ENCODE data around the gene SGCG. TPM values are rescaled to one million over a fixed set of nuclear protein-coding genes. Genes with fewer than 3 reads are reported as not detected.

Gene SGCG
- total RNA-seq, 1 experiment from 2014 or later = not detected

DNA sequence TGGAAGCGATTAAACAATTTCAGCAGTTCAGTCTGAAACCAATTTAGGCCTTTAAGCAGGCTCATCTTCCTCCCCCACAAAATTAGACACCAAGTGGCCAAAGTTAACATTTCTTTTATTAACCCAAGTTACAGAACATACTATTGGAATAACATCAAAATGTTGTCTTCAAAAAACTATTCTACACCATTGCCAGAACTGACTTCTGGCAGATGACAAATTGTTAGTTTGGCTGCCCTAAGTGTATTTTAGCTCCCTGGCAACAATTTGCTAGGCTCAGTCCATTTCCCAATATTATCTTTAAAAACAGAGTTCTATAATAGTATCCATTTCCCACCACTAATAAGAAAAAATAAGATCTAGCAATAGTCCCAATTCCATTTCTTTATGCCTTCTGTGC lies 107.8 kb downstream of the SGCG start:
- H2AFZ ChIP-seq (ENCODE audit: low read length) = no peak overlapping the region
- H4K20me1 ChIP-seq (ENCODE audit: control insufficient read depth, insufficient read depth, insufficient read length) = no peaks in the 10 kb centered on the region
- no peak overlapping the region for H2BK5ac ChIP-seq (ENCODE audit: insufficient read length, low read length)
- H4K8ac ChIP-seq (replicated peaks; ENCODE audit: insufficient read length, low read depth, low read length) = no peak overlapping the region
- no peaks in the 10 kb centered on the region for H3K79me2 ChIP-seq (ENCODE audit: insufficient read depth, low read length)
- H3K18ac ChIP-seq (ENCODE audit: insufficient read length, low read depth, low read length) = no peak overlapping the region
- no peak overlapping the region for H3K4me3 Mint-ChIP-seq
- no peak overlapping the region for H3K27ac ChIP-seq (ENCODE audit: insufficient read length, low read depth, low read length)
- no peaks in the 10 kb centered on the region for H3K4me1 Mint-ChIP-seq
- H3K27me3 ChIP-seq (ENCODE audit: insufficient read depth, low read length) = no peaks in the 10 kb centered on the region
- H3K23me2 ChIP-seq (ENCODE audit: insufficient read length, low read depth, low read length, poor library complexity, severe bottlenecking) = no peaks in the 10 kb centered on the region
- H3K27ac Mint-ChIP-seq = no peak overlapping the region
- H3K23ac ChIP-seq (ENCODE audit: insufficient read length, low read depth, low read length) = no peak overlapping the region
- no peak overlapping the region for H2AK5ac ChIP-seq (ENCODE audit: insufficient read length, low read length)
- no peak overlapping the region for H2BK20ac ChIP-seq (ENCODE audit: low read depth, low read length, poor library complexity, severe bottlenecking)
- H3K4ac ChIP-seq (ENCODE audit: low read depth, low read length) = no peak overlapping the region
- H3K9me3 ChIP-seq (ENCODE audit: control insufficient read depth, low read depth, low read length) = no peaks in the 10 kb centered on the region
- H4K5ac ChIP-seq (ENCODE audit: insufficient read length, low read depth, low read length) = no peak overlapping the region
- TF ChIP-seq, protein P1, sequence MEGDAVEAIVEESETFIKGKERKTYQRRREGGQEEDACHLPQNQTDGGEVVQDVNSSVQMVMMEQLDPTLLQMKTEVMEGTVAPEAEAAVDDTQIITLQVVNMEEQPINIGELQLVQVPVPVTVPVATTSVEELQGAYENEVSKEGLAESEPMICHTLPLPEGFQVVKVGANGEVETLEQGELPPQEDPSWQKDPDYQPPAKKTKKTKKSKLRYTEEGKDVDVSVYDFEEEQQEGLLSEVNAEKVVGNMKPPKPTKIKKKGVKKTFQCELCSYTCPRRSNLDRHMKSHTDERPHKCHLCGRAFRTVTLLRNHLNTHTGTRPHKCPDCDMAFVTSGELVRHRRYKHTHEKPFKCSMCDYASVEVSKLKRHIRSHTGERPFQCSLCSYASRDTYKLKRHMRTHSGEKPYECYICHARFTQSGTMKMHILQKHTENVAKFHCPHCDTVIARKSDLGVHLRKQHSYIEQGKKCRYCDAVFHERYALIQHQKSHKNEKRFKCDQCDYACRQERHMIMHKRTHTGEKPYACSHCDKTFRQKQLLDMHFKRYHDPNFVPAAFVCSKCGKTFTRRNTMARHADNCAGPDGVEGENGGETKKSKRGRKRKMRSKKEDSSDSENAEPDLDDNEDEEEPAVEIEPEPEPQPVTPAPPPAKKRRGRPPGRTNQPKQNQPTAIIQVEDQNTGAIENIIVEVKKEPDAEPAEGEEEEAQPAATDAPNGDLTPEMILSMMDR (conservative IDR thresholded peaks at IDR 0.05) = no peak
- no peaks in the 10 kb centered on the region for H3K79me1 ChIP-seq (ENCODE audit: insufficient read depth, low read depth, low read length, poor library complexity, severe bottlenecking)
- no peak overlapping the region for H3K9ac ChIP-seq (ENCODE audit: extremely low read depth, insufficient read length, low read length)
- H2BK120ac ChIP-seq (ENCODE audit: low read depth, low read length, poor library complexity, severe bottlenecking) = no peak overlapping the region
- H3K56ac ChIP-seq (ENCODE audit: insufficient read length, low read depth, low read length) = no peak overlapping the region
- H3K4me1 ChIP-seq (ENCODE audit: insufficient read depth, low read length) = no peaks in the 10 kb centered on the region
- H3K4me2 ChIP-seq (ENCODE audit: insufficient read depth, insufficient read length, low read length) = no peak overlapping the region
- H3K27me3 Mint-ChIP-seq (ENCODE audit: low read depth) = no peaks in the 10 kb centered on the region
- WGBS (ENCODE audit: extremely low coverage, insufficient read length, low lambda C conversion rate) = no CpG with 5 or more reads among the region's 1 CpG
- no peaks in the 10 kb centered on the region; a peak in 1 of 5 replicates for H3K9me3 Mint-ChIP-seq
- no peak overlapping the region for H3K14ac ChIP-seq (ENCODE audit: insufficient read depth, low read length)
- no peak for DNase-seq
- H2BK12ac ChIP-seq (ENCODE audit: insufficient read length, low read depth, low read length) = no peak overlapping the region
- H3K36me3 Mint-ChIP-seq (ENCODE audit: insufficient read depth in 1 of 3, low read depth in 3 of 3) = peaks cover 0 to 4% (median 0%) of the 10 kb centered on the region in 3 experiments; a peak in 1 of 7 replicates
- H2BK15ac ChIP-seq (ENCODE audit: low read depth, low read length) = no peak overlapping the region
- no peak overlapping the region for H4K91ac ChIP-seq (ENCODE audit: insufficient read length, low read depth, low read length)
- H3T11ph ChIP-seq (ENCODE audit: low read length) = no peak overlapping the region

All from H9 (cell line).